GM19328 (cell line): ENCODE results near the gene PLN.

ENCODE experiments used
- ATAC-seq: cut with Tn5 transposase; IDR thresholded peaks from one replicate; pipeline ENCODE4 v1.9.1; 2021; ENCODE audit warnings: mild to moderate bottlenecking, moderate library complexity; ENCODE audit not compliant: unreplicated experiment

Gene PLN

DNA sequence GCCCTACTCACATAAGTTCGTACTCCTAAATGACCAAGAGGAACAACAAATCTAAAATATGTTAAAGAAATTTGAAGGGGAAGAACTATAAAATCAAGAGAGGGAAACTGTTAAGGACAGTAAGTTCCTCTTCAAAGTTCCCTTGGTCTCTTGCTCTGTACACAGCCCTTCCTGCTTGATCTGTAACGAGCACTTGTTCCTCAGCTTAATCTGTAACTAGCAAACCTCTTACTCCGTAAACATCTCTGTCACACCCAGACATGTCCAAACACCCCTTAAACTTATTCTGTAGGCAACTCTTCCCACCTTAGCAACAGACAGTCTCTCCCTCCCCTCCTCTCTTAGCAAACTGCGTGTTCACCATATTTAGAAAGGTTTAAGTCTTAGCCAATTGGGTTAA is 29.9 kb downstream of the PLN start:
- ATAC-seq: no peak

DNA sequence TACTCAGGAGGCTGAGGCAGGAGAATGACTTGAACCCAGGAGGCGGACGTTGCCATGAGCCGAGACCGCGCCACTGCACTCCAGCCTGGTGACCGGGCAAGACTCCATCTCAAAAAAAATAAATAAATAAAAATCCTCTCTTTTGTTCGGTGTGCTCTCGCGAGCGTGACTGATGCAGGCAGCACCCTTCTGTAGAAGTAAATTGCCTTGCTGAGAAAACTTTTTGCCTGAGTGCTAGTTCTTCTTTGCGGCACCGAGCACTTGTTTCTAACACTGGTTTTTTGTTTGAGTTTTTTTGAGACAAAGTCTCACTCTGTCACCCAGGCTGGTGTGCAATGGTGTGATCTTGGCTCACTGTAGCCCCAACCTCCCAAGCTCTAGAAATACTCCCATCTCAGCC is 30.5 kb downstream of the PLN start:
- ATAC-seq: no peak

GRCh38 chr6:118579786-118580185 is 31.7 kb downstream of the PLN start:
- no peak for ATAC-seq

GRCh38 chr6:118580585-118581419 is 32.7 kb downstream of the PLN start:
- ATAC-seq: no peak

DNA sequence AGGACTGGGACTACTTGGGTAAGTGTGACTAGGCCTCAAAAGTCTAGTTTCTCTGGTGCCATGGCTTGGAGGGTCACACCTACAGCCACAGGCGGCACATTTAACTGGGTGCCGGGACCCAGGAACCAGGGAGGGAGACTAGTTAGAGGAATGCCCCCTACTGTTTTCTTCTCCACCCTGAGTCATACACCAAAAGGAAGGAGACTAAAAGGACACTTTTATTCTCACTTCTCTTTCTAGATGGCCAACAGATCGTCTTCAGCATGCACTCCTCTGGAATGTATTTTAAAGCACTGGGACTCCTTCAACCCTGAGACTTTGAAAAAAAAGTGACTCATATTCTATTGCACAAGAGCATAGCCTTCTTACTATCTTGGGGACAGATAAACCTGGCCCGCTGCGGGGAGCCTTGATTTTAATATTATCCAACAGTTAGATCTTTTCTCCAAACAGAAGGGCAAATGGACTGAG is 33.4 kb downstream of the PLN start:
- ATAC-seq: no peak

GRCh38 chr6:118584911-118585310 is 36.8 kb downstream of the PLN start:
- ATAC-seq: no peak

DNA sequence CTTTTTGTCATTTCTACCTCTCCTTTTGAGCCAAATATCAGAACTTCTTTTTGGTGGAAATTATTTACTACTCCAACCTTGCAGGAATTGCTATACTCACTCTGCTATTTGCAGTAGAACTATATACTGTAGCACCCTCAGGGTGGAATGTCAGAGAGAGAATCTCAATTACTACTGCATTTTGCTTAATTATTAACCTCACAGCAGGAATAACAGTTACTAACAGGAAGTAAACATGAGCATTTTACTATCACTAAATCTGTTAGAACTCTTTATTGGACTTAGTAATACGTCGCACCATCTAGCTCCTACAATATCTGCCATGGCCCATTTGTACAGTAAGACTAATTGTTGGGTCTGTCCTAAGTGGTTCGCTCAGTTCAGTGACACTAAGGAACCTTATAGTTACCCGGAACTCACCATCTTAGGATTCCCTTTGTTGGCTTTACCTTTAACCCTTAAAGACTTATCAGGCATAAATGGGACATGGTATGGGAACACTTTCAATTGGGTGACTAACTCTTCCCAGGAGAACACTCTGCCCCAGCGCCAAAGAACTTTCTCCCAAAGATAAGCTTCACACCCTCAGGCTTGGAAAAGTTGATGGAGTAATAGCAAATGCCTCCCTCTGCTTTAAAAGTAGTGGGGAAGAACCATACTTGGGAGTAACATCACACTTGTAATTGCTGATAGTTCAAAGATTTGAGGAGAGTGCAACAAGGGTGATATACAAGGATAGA is 38.8 kb downstream of the PLN start:
- ATAC-seq: no peak

GRCh38 chr6:118588626-118589025 is 40.5 kb downstream of the PLN start:
- no peak for ATAC-seq

DNA sequence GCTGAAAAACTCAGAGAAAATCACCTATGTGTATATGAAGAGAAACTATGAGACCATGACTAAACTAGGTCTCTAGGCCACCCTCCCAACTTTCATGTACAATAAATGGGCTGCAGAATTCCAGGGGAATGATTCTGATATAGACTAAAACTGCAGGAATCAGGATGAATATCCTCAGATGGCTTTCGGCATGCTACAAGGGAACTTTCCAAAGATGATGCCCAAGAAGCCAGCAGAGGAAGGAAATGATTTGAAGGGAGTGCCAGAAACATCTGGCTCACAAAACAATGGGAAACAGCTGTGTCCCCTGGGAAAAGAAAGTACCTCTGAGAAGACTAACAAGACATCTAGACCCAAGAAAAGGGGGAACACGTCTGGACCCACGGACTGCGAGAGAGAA is 41.1 kb downstream of the PLN start:
- no peak for ATAC-seq

DNA sequence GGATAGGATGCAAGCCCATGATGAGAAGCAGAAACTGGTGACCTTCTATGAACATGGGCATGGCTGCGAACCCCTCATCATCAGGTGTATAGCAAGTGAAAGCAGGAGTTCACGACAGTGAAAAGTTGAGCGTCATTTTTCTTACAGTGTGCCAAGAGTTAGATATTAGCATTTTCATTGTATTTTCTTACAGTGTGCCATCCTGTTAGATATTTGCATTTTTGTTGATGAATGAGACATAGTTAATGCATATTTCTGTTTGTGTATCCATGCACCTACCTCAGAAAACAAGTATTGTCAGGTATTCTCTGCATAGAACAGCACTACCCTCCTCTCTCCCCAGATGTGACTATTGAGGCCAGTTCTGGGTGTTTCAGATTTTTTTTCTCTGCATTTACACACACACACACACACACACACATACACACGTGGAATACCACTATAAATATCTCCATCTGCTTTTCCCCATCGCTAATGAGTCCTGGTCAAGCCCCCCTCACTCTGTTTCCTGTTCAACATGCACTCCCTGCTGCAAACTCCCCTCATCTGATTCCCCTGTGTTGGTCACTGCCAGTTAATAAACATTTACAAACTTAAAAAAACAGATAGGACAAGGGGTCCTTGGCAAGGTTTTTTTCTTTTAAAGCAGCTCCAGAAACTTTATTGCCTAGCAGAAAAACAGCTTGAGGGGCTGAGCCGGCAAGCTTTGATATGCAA is 41.7 kb downstream of the PLN start:
- ATAC-seq: no peak

DNA sequence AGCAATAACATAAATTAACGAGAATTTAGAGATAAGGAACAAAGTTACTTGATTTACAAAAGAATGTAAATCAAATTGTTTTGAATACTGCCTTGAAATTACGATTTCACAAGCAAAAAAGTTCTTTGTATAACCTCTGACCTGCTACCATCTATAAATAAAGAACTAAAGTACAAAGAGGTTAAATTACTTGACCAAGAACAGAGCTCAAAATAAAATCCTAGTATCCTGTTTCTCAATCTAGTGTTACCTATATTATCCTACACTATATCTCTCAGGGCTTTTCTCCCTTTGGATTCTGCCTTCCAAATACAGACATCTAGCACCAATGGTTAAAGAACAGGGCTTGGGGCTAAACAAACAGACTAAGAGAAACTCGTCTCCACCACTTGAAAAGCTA is 43.8 kb downstream of the PLN start:
- ATAC-seq: no peak

DNA sequence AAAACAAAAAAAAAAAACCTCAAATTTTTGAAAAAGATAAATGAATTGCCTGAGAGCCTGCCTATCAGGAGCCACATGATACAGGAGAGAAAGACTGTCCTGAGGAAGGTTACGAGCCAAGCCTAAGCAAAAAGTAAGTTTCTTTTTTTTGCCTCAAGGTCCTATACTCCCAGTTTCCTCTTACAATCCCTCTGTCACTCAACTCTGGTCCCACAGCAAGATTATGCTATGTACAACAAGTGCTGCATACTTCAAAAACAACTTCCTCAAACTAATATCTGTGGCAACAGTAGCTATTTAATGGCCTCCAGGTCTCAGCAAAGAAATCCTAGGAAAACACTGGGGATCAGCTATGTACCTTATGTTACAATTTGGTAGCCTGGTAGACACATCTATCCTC is 46.8 kb downstream of the PLN start:
- ATAC-seq: no peak

GRCh38 chr6:118596774-118597320 is 48.8 kb downstream of the PLN start:
- ATAC-seq: no peak

DNA sequence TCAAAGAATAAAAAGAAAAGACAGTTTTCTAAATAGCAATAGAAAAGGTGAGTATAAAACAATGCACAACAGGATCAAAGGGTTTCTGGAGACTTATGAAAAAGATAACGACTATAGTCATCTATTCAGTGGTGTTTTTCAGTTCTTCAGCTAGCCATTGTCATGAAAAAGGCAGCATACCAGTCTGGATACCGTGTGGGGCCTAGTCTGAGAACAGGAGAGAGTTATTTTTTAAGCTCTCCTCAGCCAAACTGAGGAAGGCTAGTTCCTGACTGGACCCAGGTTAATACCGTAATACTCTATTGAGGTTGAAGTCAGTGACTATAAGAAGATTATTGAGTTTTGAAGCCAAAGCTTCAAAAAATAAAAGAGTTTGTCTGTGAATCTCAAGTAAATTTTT is 49.5 kb downstream of the PLN start:
- no peak for ATAC-seq

DNA sequence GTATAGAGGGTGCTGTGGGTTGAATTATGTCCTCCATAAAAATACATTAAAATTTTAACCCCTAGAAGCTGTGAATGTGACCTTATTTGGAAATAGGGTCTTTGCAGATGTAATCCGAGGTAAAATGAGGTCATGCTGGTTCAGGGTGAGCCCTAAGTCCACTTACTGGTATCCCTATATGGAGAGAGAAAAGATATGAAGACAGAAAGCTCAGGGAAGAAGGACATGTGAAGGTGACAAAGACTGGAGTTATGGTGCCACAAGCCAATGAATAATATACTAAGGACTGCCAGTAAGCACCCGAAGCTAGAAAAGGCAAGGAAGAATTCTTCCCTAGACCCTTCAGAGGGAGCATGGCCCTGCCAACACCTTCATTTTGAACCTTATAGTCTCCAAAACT is 50.2 kb downstream of the PLN start:
- no peak for ATAC-seq

GRCh38 chr6:118602300-118602699 is 54.2 kb downstream of the PLN start:
- ATAC-seq: no peak

DNA sequence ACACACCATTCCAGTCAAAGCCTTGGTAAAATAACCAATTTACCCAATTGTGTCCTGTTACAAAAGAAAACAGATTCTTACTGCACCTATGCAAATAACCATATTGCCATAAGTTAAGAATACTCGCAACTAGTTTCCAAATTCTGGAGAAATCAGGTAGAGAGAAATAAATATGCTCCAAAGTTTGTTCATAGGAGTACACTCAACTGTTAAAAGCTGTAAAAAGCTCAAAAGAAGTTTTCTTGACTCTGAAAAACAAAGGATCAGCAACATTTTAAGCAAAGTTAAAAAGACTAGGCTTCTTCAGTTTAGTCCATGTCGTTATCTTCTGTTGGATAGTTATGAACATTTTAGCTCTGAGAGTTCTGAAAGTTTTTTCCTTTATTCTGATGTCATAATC is 55.3 kb downstream of the PLN start:
- no peak for ATAC-seq

GRCh38 chr6:118606268-118606667 is 58.2 kb downstream of the PLN start:
- ATAC-seq: no peak

GRCh38 chr6:118606858-118607257 is 58.8 kb downstream of the PLN start:
- ATAC-seq: no peak
